PC-3 (cell line): ENCODE results near the gene PDSS2. TPM values are rescaled to one million over a fixed set of nuclear protein-coding genes. Genes with fewer than 3 reads are reported as not detected.

Source experiments
- ATAC-seq: fragments of 200-7000 bp; cut with Tn5 transposase; 2 replicates; pipeline ENCODE4 v1.9.1; 2020; ENCODE audit warnings: mild to moderate bottlenecking, moderate library complexity
- BruUV-seq: library from RNA; stranded (reverse); fragments of 400-500 nt; replicated peaks from 2 replicates; lab custom pipeline; 2021; lab: Mats Ljungman, UMichigan
- CTCF ChIA-PET: fragments of 300-600 bp; sonication (Branson Sonifier 250); formaldehyde crosslinking; loops from one replicate; lab custom pipeline; 2022; ENCODE audit warnings: antibody characterized with exemption; lab: Charles Lee
- POLR2A ChIA-PET: fragments of 300-600 bp; sonication (Branson Sonifier 250); formaldehyde crosslinking; loops from one replicate; lab custom pipeline; 2022; ENCODE audit warnings: antibody characterized with exemption; ENCODE audit not compliant: unreplicated experiment; lab: Charles Lee
- DNase-seq: peaks from one replicate; pipeline ENCODE4 v3.0.0-alpha.2; 2015
- H2AFZ ChIP-seq: fragments of 300-600 bp; sonication (generic); 2 replicates; pipeline ENCODE4 v1.6.0; 2016; ENCODE audit warnings: antibody characterized with exemption, low read length
- H3F3A ChIP-seq: fragments of 300-600 bp; sonication (generic); one replicate; pipeline ENCODE4 v1.6.0; 2017; ENCODE audit warnings: antibody characterized with exemption, low read length, control low read depth, mild to moderate bottlenecking; ENCODE audit not compliant: unreplicated experiment
- H3K27ac ChIP-seq: fragments of 300-600 bp; sonication (generic); 2 replicates; pipeline ENCODE4 v1.5.1; 2016; ENCODE audit warnings: mild to moderate bottlenecking, low read length
- H3K27me3 ChIP-seq: fragments of 300-600 bp; sonication (generic); 2 replicates; pipeline ENCODE4 v1.6.1; 2016; ENCODE audit warnings: low read length, mixed read lengths
- H3K36me3 ChIP-seq: fragments of 300-600 bp; sonication (generic); 2 replicates; pipeline ENCODE4 v1.6.1; 2016; ENCODE audit warnings: low read depth, mixed run types, low read length, mixed read lengths
- H3K4me1 ChIP-seq: fragments of 300-600 bp; sonication (generic); 2 replicates; pipeline ENCODE4 v1.5.1; 2016; ENCODE audit warnings: low read length; ENCODE audit not compliant: insufficient read depth
- H3K4me2 ChIP-seq: fragments of 300-600 bp; sonication (generic); 2 replicates; pipeline ENCODE4 v1.6.0; 2016; ENCODE audit warnings: low read length
- H3K4me3 ChIP-seq: fragments of 300-600 bp; sonication (generic); 2 replicates; pipeline ENCODE4 v1.5.1; 2016; ENCODE audit warnings: mild to moderate bottlenecking, low read length, mixed read lengths
- H3K79me2 ChIP-seq: fragments of 300-600 bp; sonication (generic); 2 replicates; pipeline ENCODE4 v1.6.1; 2017; ENCODE audit warnings: low read length, mixed read lengths
- H3K9ac ChIP-seq: fragments of 300-600 bp; sonication (generic); 2 replicates; pipeline ENCODE4 v1.6.0; 2016; ENCODE audit warnings: mild to moderate bottlenecking, low read length
- H3K9me2 ChIP-seq: fragments of 300-600 bp; sonication (generic); replicated peaks from 2 replicates; pipeline ENCODE4 v1.6.1; 2016; ENCODE audit warnings: mixed run types, low read length, mixed read lengths
- H3K9me3 ChIP-seq: fragments of 300-600 bp; sonication (generic); 2 replicates; pipeline ENCODE4 v1.6.1; 2016; ENCODE audit warnings: low read length, mixed read lengths
- H4K20me1 ChIP-seq: fragments of 300-600 bp; sonication (generic); 2 replicates; pipeline ENCODE4 v1.6.1; 2016; ENCODE audit warnings: low read length, mixed read lengths
- CTCF ChIP-seq: fragments of 300-600 bp; sonication (generic); conservative IDR thresholded peaks from 2 replicates; pipeline ENCODE4 v1.5.1; 2017; ENCODE audit warnings: antibody characterized with exemption, low read depth, mild to moderate bottlenecking, low read length
- EZH2 ChIP-seq: fragments of 300-600 bp; sonication (generic); IDR thresholded peaks from one replicate; pipeline ENCODE4 v1.6.1; 2017; ENCODE audit warnings: antibody characterized with exemption, mild to moderate bottlenecking, low read length; ENCODE audit not compliant: unreplicated experiment
- EZH2phosphoT487 ChIP-seq: fragments of 300-600 bp; sonication (generic); IDR thresholded peaks from 2 replicates; pipeline ENCODE4 v1.6.1; 2018; ENCODE audit warnings: mild to moderate bottlenecking, antibody characterized with exemption, low read length, borderline replicate concordance
- intact Hi-C: fragments of 100-400 bp; cut with micrococcal nuclease; formaldehyde crosslinking; loops from 2 replicates; pipeline ENCODE4 v1.9.0; 2023
- total RNA-seq: library from RNA; depleted of rRNA; stranded (reverse); fragments of >200 nt; gene quantifications from 2 replicates; pipeline ENCODE4 v1.2.3, GENCODE V29; 2014

PDSS2 gene
- total RNA-seq, 1 experiment from 2014 or later = 6.6 TPM

GRCh38 chr6:107271208-107271790 lies 188.1 kb downstream of the PDSS2 start:
- DNase-seq (no peak), ATAC-seq (no peak)
- no peak overlapping the region for H3K4me3 ChIP-seq
- no peaks in the 10 kb centered on the region for H3K9me2 ChIP-seq
- no peak overlapping the region for H3K27ac ChIP-seq
- ChIA-PET CTCF (no interaction called here), POLR2A (no interaction called here)
- no peaks in the 10 kb centered on the region for H3F3A ChIP-seq
- no peaks in the 10 kb centered on the region for H4K20me1 ChIP-seq
- BruUV-seq = no TSS peak
- intact Hi-C loops = no loop called here
- H3K36me3 ChIP-seq = no peaks in the 10 kb centered on the region
- no peak overlapping the region for H3K9ac ChIP-seq
- no peaks in the 10 kb centered on the region for H3K4me1 ChIP-seq
- H3K27me3 ChIP-seq = no peaks in the 10 kb centered on the region
- no peak overlapping the region for H2AFZ ChIP-seq
- H3K79me2 ChIP-seq = no peaks in the 10 kb centered on the region
- no peak overlapping the region for H3K4me2 ChIP-seq
- no peaks in the 10 kb centered on the region for H3K9me3 ChIP-seq
- TF ChIP-seq EZH2 (no peak), CTCF (no peak), EZH2phosphoT487 (no peak)

GRCh38 chr6:107267634-107268033 lies 191.7 kb downstream of the PDSS2 start:
- H3K27me3 ChIP-seq = no peaks in the 10 kb centered on the region
- POLR2A ChIA-PET = no interaction called here
- DNase-seq (no peak), ATAC-seq (no peak)
- H3K36me3 ChIP-seq = no peaks in the 10 kb centered on the region
- H3K79me2 ChIP-seq = no peaks in the 10 kb centered on the region
- TF ChIP-seq EZH2 (no peak), CTCF (no peak), EZH2phosphoT487 (no peak)
- no peaks in the 10 kb centered on the region for H4K20me1 ChIP-seq
- no peaks in the 10 kb centered on the region for H3K4me1 ChIP-seq
- intact Hi-C loops = no loop called here
- H3K9me3 ChIP-seq = no peaks in the 10 kb centered on the region
- no peak overlapping the region for H2AFZ ChIP-seq
- no peaks in the 10 kb centered on the region for H3F3A ChIP-seq
- no peaks in the 10 kb centered on the region for H3K9me2 ChIP-seq
- no peak overlapping the region for H3K9ac ChIP-seq
- H3K4me3 ChIP-seq = no peak overlapping the region
- no peak overlapping the region for H3K4me2 ChIP-seq
- CTCF ChIA-PET = no interaction called here
- no peak overlapping the region for H3K27ac ChIP-seq
- BruUV-seq = no TSS peak

- POLR2A ChIA-PET = no interaction called here
- no peak overlapping the region for H3K4me2 ChIP-seq
- DNase-seq (no peak), ATAC-seq (no peak)
- no peaks in the 10 kb centered on the region for H3K36me3 ChIP-seq
- H3K27ac ChIP-seq = no peak overlapping the region
- H3K4me1 ChIP-seq = no peaks in the 10 kb centered on the region
- no peak for TF ChIP-seq EZH2
- TF ChIP-seq EZH2phosphoT487 = no peak
- TF ChIP-seq CTCF = no peak
- H3K9me2 ChIP-seq = no peaks in the 10 kb centered on the region
- H3K27me3 ChIP-seq = no peaks in the 10 kb centered on the region
- H3K9me3 ChIP-seq = no peaks in the 10 kb centered on the region
- no TSS peak for BruUV-seq
- no peaks in the 10 kb centered on the region for H3K79me2 ChIP-seq
- no peak overlapping the region for H3K9ac ChIP-seq
- H3F3A ChIP-seq = no peaks in the 10 kb centered on the region
- no peak overlapping the region for H3K4me3 ChIP-seq
- H4K20me1 ChIP-seq = no peaks in the 10 kb centered on the region
- CTCF ChIA-PET = no interaction called here
- intact Hi-C loops = no loop called here
- no peak overlapping the region for H2AFZ ChIP-seq
Observed at GRCh38 chr6:107267006-107267405, 192.4 kb downstream of the PDSS2 start.
